Osteocyte (in vitro differentiated cells): Measurements from ENCODE around the gene DENND4A. TPM values are rescaled to one million over a fixed set of nuclear protein-coding genes. Genes with fewer than 3 reads are reported as not detected.
"Not testable (repeated sequence)": the region's sequence is repeated elsewhere in the genome, so short reads cannot be mapped to it uniquely, and the experiment has no call there.

ENCODE experiments used
- DNase-seq: peaks from one replicate; pipeline ENCODE4 v3.0.0; 2021; ENCODE audit warnings: mixed read lengths; ENCODE audit not compliant: unreplicated experiment; ENCODE audit errors: extremely low spot score
- H3K27ac Mint-ChIP-seq: one replicate; pipeline ENCODE4 v1.8.0; 2021; ENCODE audit warnings: mild to moderate bottlenecking, mixed read lengths; ENCODE audit not compliant: unreplicated experiment
- H3K27me3 Mint-ChIP-seq: one replicate; pipeline ENCODE4 v1.8.0; 2021; ENCODE audit warnings: mixed read lengths; ENCODE audit not compliant: unreplicated experiment
- H3K36me3 Mint-ChIP-seq: one replicate; pipeline ENCODE4 v1.8.0; 2021; ENCODE audit warnings: mixed read lengths; ENCODE audit not compliant: unreplicated experiment
- H3K4me1 Mint-ChIP-seq: one replicate; pipeline ENCODE4 v1.8.0; 2021; ENCODE audit warnings: mixed read lengths; ENCODE audit not compliant: unreplicated experiment
- H3K4me3 Mint-ChIP-seq: one replicate; pipeline ENCODE4 v1.8.0; 2021; ENCODE audit warnings: mild to moderate bottlenecking, moderate library complexity, mixed read lengths; ENCODE audit not compliant: unreplicated experiment
- H3K9me3 Mint-ChIP-seq: one replicate; pipeline ENCODE4 v1.8.0; 2021; ENCODE audit warnings: mixed read lengths; ENCODE audit not compliant: unreplicated experiment
- total RNA-seq: library from RNA; stranded (reverse); gene quantifications from 2 replicates; pipeline ENCODE4 v1.2.1, GENCODE V29; 2021
- TF ChIP-seq, protein P1 (sequence below): fragments of 200-600 bp; sonication (generic); IDR thresholded peaks from 2 replicates; pipeline ENCODE4 v1.5.0; 2021; ENCODE audit warnings: antibody characterized with exemption, mild to moderate bottlenecking, moderate library complexity

The DENND4A gene
- total RNA-seq, 1 donor from 2014 or later, result 24.5 TPM

GRCh38 chr15:65738649-65739048 is 53.4 kb downstream of the DENND4A start:
- no peak overlapping the region for H3K27ac Mint-ChIP-seq
- no peaks in the 10 kb centered on the region for H3K27me3 Mint-ChIP-seq
- no peaks in the 10 kb centered on the region for H3K9me3 Mint-ChIP-seq
- TF ChIP-seq, protein P1, sequence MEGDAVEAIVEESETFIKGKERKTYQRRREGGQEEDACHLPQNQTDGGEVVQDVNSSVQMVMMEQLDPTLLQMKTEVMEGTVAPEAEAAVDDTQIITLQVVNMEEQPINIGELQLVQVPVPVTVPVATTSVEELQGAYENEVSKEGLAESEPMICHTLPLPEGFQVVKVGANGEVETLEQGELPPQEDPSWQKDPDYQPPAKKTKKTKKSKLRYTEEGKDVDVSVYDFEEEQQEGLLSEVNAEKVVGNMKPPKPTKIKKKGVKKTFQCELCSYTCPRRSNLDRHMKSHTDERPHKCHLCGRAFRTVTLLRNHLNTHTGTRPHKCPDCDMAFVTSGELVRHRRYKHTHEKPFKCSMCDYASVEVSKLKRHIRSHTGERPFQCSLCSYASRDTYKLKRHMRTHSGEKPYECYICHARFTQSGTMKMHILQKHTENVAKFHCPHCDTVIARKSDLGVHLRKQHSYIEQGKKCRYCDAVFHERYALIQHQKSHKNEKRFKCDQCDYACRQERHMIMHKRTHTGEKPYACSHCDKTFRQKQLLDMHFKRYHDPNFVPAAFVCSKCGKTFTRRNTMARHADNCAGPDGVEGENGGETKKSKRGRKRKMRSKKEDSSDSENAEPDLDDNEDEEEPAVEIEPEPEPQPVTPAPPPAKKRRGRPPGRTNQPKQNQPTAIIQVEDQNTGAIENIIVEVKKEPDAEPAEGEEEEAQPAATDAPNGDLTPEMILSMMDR, result no peak
- peaks cover 3% of the 10 kb centered on the region for H3K4me1 Mint-ChIP-seq
- H3K4me3 Mint-ChIP-seq, result no peak overlapping the region
- peaks cover 21% of the 10 kb centered on the region for H3K36me3 Mint-ChIP-seq
- no peak for DNase-seq

DNA sequence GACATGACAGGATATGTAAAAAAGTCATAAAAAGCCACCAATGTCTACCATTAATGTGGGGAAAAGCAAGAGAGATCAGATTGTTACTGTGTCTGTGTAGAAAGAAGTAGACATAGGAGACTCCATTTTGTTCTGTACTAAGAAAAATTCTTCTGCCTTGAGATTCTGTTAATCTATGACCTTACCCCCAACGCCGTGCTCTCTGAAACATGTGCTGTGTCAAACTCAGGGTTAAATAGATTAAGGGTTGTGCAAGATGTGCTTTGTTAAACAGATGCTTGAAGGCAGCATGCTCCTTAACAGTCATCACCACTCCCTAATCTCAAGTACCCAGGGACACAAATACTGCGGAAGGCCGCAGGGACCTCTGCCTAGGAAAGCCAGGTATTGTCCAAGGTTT is 58.5 kb downstream of the DENND4A start:
- H3K36me3 Mint-ChIP-seq, result peaks cover 23% of the 10 kb centered on the region
- not testable (repeated sequence) for H3K9me3 Mint-ChIP-seq, H3K4me3 Mint-ChIP-seq, H3K27ac Mint-ChIP-seq, H3K27me3 Mint-ChIP-seq, DNase-seq
- H3K4me1 Mint-ChIP-seq, result peaks cover 26% of the 10 kb centered on the region

GRCh38 chr15:65732698-65733097 is 59.4 kb downstream of the DENND4A start:
- Mint-ChIP-seq H3K27me3 (no peaks in the 10 kb centered on the region), H3K27ac (no peak overlapping the region), H3K4me1 (peaks cover 24% of the 10 kb centered on the region), H3K9me3 (no peaks in the 10 kb centered on the region), H3K4me3 (no peak overlapping the region), H3K36me3 (peaks cover 19% of the 10 kb centered on the region)
- DNase-seq, result no peak
- TF ChIP-seq, protein P1, result no peak

DNA sequence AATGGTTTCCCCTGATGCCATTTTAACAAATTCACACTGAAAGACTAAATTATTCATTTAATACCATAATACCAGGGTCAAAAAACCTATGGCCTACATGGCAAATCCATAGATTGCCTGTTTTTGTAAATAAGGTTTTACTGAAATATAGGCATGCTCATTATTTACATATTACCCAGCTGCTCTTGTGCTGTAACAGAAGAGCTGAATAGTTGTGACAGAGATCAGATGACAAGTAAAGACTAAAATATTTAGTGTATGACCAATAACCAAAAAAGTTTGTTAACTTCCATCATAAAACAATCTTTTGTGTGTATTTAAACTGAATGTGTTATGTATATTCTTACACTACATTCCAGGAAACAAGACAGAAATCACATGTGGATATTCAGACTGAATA is 60.2 kb downstream of the DENND4A start:
- peaks cover 15% of the 10 kb centered on the region for H3K36me3 Mint-ChIP-seq
- H3K27ac Mint-ChIP-seq, result peak overlapping the region; percentile 57
- no peak for DNase-seq
- TF ChIP-seq, protein P1, result no peak
- no peaks in the 10 kb centered on the region for H3K27me3 Mint-ChIP-seq
- H3K4me3 Mint-ChIP-seq, result no peak overlapping the region
- no peaks in the 10 kb centered on the region for H3K9me3 Mint-ChIP-seq
- peaks cover 24% of the 10 kb centered on the region for H3K4me1 Mint-ChIP-seq

DNA sequence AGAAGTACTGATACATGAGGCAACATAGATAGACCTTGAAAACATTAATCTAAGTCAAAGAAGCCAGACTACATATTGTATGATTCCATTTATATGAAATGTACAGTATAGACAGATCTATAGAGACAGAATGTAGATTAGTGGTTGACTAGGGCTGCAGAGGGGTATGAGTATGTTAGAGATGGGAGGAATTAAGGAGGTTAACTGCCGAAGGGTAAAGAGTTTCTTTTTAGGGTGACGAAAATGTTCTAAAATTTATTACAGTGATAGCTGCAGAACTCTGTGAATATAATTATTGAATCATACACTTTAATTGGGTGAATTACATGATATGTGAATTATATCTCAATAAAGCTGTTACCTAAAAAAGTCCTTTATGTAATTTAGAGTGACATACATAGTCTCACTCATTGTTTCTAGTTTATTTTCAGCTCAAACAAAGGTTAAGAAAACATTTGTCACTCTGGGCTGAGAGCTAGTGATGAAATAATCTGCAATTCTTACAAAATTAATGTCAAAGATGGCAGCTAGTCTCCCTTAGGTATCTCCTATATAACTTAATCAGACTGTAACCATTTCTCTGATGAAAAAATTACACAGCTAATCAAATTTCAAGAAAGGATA is 61.4 kb downstream of the DENND4A start:
- Mint-ChIP-seq H3K4me3 (no peak overlapping the region), H3K27ac (no peak overlapping the region), H3K4me1 (peaks cover 27% of the 10 kb centered on the region), H3K27me3 (no peaks in the 10 kb centered on the region), H3K36me3 (peaks cover 17% of the 10 kb centered on the region), H3K9me3 (no peaks in the 10 kb centered on the region)
- no peak for DNase-seq
- TF ChIP-seq, protein P1, result no peak
